ENCODE measurements around the gene KCNK10. TPM values are rescaled to one million over a fixed set of nuclear protein-coding genes. Genes with fewer than 3 reads are reported as not detected.

KCNK10 gene
- polyA plus RNA-seq, 1 donor, result not detected

- DNase-seq (ENCODE audit: low read depth), result no peak
Measured at GRCh38 chr14:88185843-88186242, 137.2 kb downstream of the KCNK10 start.

- no peak for DNase-seq (ENCODE audit: low read depth)
Measured at GRCh38 chr14:88184956-88185355, 138.1 kb downstream of the KCNK10 start.

- DNase-seq (ENCODE audit: low read depth), result no peak
Measured at GRCh38 chr14:88181072-88181471, 142.0 kb downstream of the KCNK10 start.

GRCh38 chr14:88179716-88180115 is 143.4 kb downstream of the KCNK10 start:
- no peak for DNase-seq (ENCODE audit: low read depth)

- no peak for DNase-seq (ENCODE audit: low read depth)
Measured at GRCh38 chr14:88170333-88170732, 152.7 kb downstream of the KCNK10 start.

- DNase-seq (ENCODE audit: low read depth), result no peak
Measured at GRCh38 chr14:88168498-88169165, 154.4 kb downstream of the KCNK10 start.

GRCh38 chr14:88168025-88168424 is 155.0 kb downstream of the KCNK10 start:
- DNase-seq (ENCODE audit: low read depth), result no peak

GRCh38 chr14:88166616-88167015 is 156.5 kb downstream of the KCNK10 start:
- no peak for DNase-seq (ENCODE audit: low read depth)

- no peak for DNase-seq (ENCODE audit: low read depth)
Measured at GRCh38 chr14:88164906-88165534, 158.0 kb downstream of the KCNK10 start.

GRCh38 chr14:88163731-88164255 is 159.3 kb downstream of the KCNK10 start:
- DNase-seq (ENCODE audit: low read depth), result no peak

GRCh38 chr14:88156127-88156526 is 166.9 kb downstream of the KCNK10 start:
- no peak for DNase-seq (ENCODE audit: low read depth)

GRCh38 chr14:88154926-88155325 is 168.1 kb downstream of the KCNK10 start:
- no peak for DNase-seq (ENCODE audit: low read depth)

- DNase-seq (ENCODE audit: low read depth), result no peak
Measured at GRCh38 chr14:88154321-88154720, 168.7 kb downstream of the KCNK10 start.

- no peak for DNase-seq (ENCODE audit: low read depth)
Measured at GRCh38 chr14:88146881-88147649, 176.0 kb downstream of the KCNK10 start.

- no peak for DNase-seq (ENCODE audit: low read depth)
Measured at GRCh38 chr14:88143810-88144209, 179.3 kb downstream of the KCNK10 start.

GRCh38 chr14:88142997-88143396 is 180.1 kb downstream of the KCNK10 start:
- DNase-seq (ENCODE audit: low read depth), result no peak

- no peak for DNase-seq (ENCODE audit: low read depth)
Measured at GRCh38 chr14:88140874-88141273, 182.2 kb downstream of the KCNK10 start.

- no peak for DNase-seq (ENCODE audit: low read depth)
Measured at GRCh38 chr14:88137327-88137726, 185.7 kb downstream of the KCNK10 start.
